HepG2 (cell line): ENCODE results near the gene LRRN3. TPM values are rescaled to one million over a fixed set of nuclear protein-coding genes. Genes with fewer than 3 reads are reported as not detected.

Experiments used
- ATAC-seq: fragments of 200-7000 bp; cut with Tn5 transposase; 3 replicates; pipeline ENCODE4 v1.9.1; 2020; ENCODE audit warnings: mild to moderate bottlenecking, moderate library complexity
- BruUV-seq: library from RNA; stranded (reverse); fragments of 400-500 nt; replicated peaks from 2 replicates; lab custom pipeline; 2021; lab: Mats Ljungman, UMichigan
- CTCF ChIA-PET: fragments of 300-600 bp; formaldehyde crosslinking; extraction: SDS; loops from one replicate; lab custom pipeline; 2021; ENCODE audit warnings: low total read pairs, inconsistent platforms, low intra/inter-chr PET ratio; lab: Yijun Ruan, JAX
- POLR2A ChIA-PET: fragments of 350-600 bp; sonication (Branson Sonifier 250); formaldehyde crosslinking; loops from one replicate; lab custom pipeline; 2020; ENCODE audit warnings: antibody characterized with exemption, inconsistent platforms; lab: Yijun Ruan, JAX
- DNase-seq: peaks from one replicate; pipeline ENCODE4 v3.0.0-alpha.2; 2015; ENCODE audit warnings: low spot score
- FAIRE-seq: peaks from 3 replicates; lab custom pipeline; 2011; peaks lifted over from hg19 to GRCh38; lab: Jason Lieb, UNC
- H2AFZ ChIP-seq: one replicate; pipeline ENCODE4 v1.6.1; 2011; ENCODE audit warnings: low read length, inconsistent platforms
- H3K27ac ChIP-seq: fragments of 300-600 bp; 3 replicates; pipeline ENCODE4 v1.8.0; 2011; ENCODE audit warnings: mixed run types, mild to moderate bottlenecking, mixed read lengths, low read length, inconsistent platforms; ENCODE audit not compliant: insufficient read depth; ENCODE audit errors: extremely low read length
- H3K27me3 ChIP-seq, 2 experiments: fragments of 200-600 bp in 1 of 2; 2 replicates in 1 of 2; 3 replicates in 1 of 2; pipeline versions ENCODE4 v1.6.0 to v1.8.0; 2011; ENCODE audit warnings: low read length in 2 of 2, mild to moderate bottlenecking in 2 of 2, moderate library complexity in 2 of 2, inconsistent platforms in 1 of 2; ENCODE audit not compliant: insufficient read depth in 2 of 2, control insufficient read depth in 1 of 2
- H3K36me3 ChIP-seq, 2 experiments: fragments of 200-600 bp in 1 of 2; replicated peaks in 1 of 2; 2 replicates in 1 of 2; 3 replicates in 1 of 2; pipeline versions ENCODE4 v1.5.1 to v1.8.0; 2011; ENCODE audit warnings: low read length in 2 of 2, inconsistent platforms in 1 of 2; ENCODE audit not compliant: insufficient read depth in 2 of 2, control insufficient read depth in 1 of 2
- H3K4me1 ChIP-seq: 2 replicates; pipeline ENCODE4 v1.5.1; 2012; ENCODE audit warnings: low read length, inconsistent platforms; ENCODE audit not compliant: insufficient read depth
- H3K4me2 ChIP-seq: 2 replicates; pipeline ENCODE4 v1.6.0; 2011; ENCODE audit warnings: low read depth, low read length, inconsistent platforms
- H3K4me3 ChIP-seq, 3 experiments: fragments of 200-600 bp in 1 of 3; sonication (generic), shearing (Covaris generic) in 1 of 3; replicated peaks in 1 of 3; 2 replicates each; pipeline ENCODE4 v1.5.1; 2011 to 2016; ENCODE audit warnings: low read length in 3 of 3, inconsistent platforms in 2 of 3, low read depth in 2 of 3, mild to moderate bottlenecking in 2 of 3, control low read depth in 1 of 3, mixed read lengths in 1 of 3; ENCODE audit not compliant: insufficient read depth in 1 of 3
- H3K79me2 ChIP-seq: one replicate; pipeline ENCODE4 v1.6.1; 2011; ENCODE audit warnings: low read length, inconsistent platforms; ENCODE audit not compliant: insufficient read depth
- H3K9ac ChIP-seq: 2 replicates; pipeline ENCODE4 v1.6.0; 2011; ENCODE audit warnings: mild to moderate bottlenecking, low read depth, low read length, inconsistent platforms; ENCODE audit not compliant: insufficient read depth
- H3K9me3 ChIP-seq: 2 replicates; pipeline ENCODE4 v1.5.1; 2012; ENCODE audit warnings: mild to moderate bottlenecking, low read length
- H4K20me1 ChIP-seq: 2 replicates; pipeline ENCODE4 v1.6.0; 2011; ENCODE audit warnings: inconsistent platforms, mild to moderate bottlenecking, low read length, moderate library complexity; ENCODE audit not compliant: insufficient read depth
- ARNT ChIP-seq: fragments of 450-650 bp; IDR thresholded peaks from 2 replicates; pipeline ENCODE4 v1.6.1; 2017
- ARNT2 ChIP-seq: sonication (generic); formaldehyde crosslinking; IDR thresholded peaks from 2 replicates; pipeline ENCODE4 v1.8.0; 2022; ENCODE audit warnings: mild to moderate bottlenecking, low read depth, missing genetic modification reagents, moderate library complexity
- ELF3 ChIP-seq: IDR thresholded peaks from 2 replicates; pipeline ENCODE4 v1.6.1; 2016; ENCODE audit warnings: missing genetic modification reagents, missing compliant biosample characterization
- FOXK1 ChIP-seq: sonication (generic); formaldehyde crosslinking; IDR thresholded peaks from 2 replicates; pipeline ENCODE4 v1.4.0; 2020; ENCODE audit warnings: low read depth, missing genetic modification reagents, borderline replicate concordance
- HIC2 ChIP-seq: sonication (generic); formaldehyde crosslinking; IDR thresholded peaks from 2 replicates; pipeline ENCODE4 v1.9.0; 2022; ENCODE audit warnings: low read depth, missing genetic modification reagents
- HOXA3 ChIP-seq: sonication (generic); formaldehyde crosslinking; IDR thresholded peaks from 2 replicates; pipeline ENCODE4 v1.5.0; 2020; ENCODE audit warnings: missing genetic modification reagents
- MAZ ChIP-seq, 2 experiments: sonication (generic) in 1 of 2; formaldehyde crosslinking in 1 of 2; IDR thresholded peaks; 2 replicates each; pipeline versions ENCODE4 v1.5.0 to v1.6.1; 2012 to 2020; ENCODE audit warnings: low read depth in 2 of 2, mild to moderate bottlenecking in 2 of 2, borderline replicate concordance in 1 of 2, improper control_type of control experiment in 1 of 2, low read length in 1 of 2, missing genetic modification reagents in 1 of 2, moderate library complexity in 1 of 2
- NFE2L2 ChIP-seq: fragments of 150-350 bp; IDR thresholded peaks from 2 replicates; pipeline ENCODE4 v1.6.1; 2014; ENCODE audit warnings: low read length
- SIN3B ChIP-seq: fragments of 150-350 bp; IDR thresholded peaks from 2 replicates; pipeline ENCODE4 v1.6.1; 2014; ENCODE audit warnings: low read length
- SNAPC4 ChIP-seq: sonication (generic); formaldehyde crosslinking; IDR thresholded peaks from 2 replicates; pipeline ENCODE4 v1.4.0; 2020; ENCODE audit warnings: mild to moderate bottlenecking, missing genetic modification reagents
- TCF7 ChIP-seq: sonication (generic); IDR thresholded peaks from 2 replicates; pipeline ENCODE4 v1.6.1; 2016; ENCODE audit warnings: antibody characterized with exemption, low read depth
- TGIF2 ChIP-seq: IDR thresholded peaks from 2 replicates; pipeline ENCODE4 v1.6.1; 2016; ENCODE audit warnings: control low read depth, missing compliant biosample characterization
- ZFX ChIP-seq: sonication (generic); formaldehyde crosslinking; IDR thresholded peaks from 2 replicates; pipeline ENCODE4 v1.4.0; 2020; ENCODE audit warnings: mild to moderate bottlenecking, low read depth, missing genetic modification reagents, moderate library complexity
- ZNF337 ChIP-seq: sonication (generic); formaldehyde crosslinking; IDR thresholded peaks from 2 replicates; pipeline ENCODE4 v1.5.1; 2020; ENCODE audit warnings: missing genetic modification reagents, low read depth, mild to moderate bottlenecking, borderline replicate concordance
- ZNF557 ChIP-seq: sonication (generic); formaldehyde crosslinking; IDR thresholded peaks from 2 replicates; pipeline ENCODE4 v1.4.0; 2020; ENCODE audit warnings: missing genetic modification reagents
- ZNF644 ChIP-seq: IDR thresholded peaks from 2 replicates; pipeline ENCODE4 v1.6.1; 2016; ENCODE audit warnings: low read depth
- ZNF703 ChIP-seq: sonication (generic); formaldehyde crosslinking; IDR thresholded peaks from 2 replicates; pipeline ENCODE4 v1.5.1; 2020; ENCODE audit warnings: missing genetic modification reagents, mild to moderate bottlenecking, moderate library complexity, borderline replicate concordance
- ZNF75D ChIP-seq: sonication (generic); formaldehyde crosslinking; IDR thresholded peaks from 2 replicates; pipeline ENCODE4 v1.8.1; 2023; ENCODE audit warnings: missing genetic modification reagents, mild to moderate bottlenecking, borderline replicate concordance
- ZSCAN31 ChIP-seq: sonication (generic); formaldehyde crosslinking; IDR thresholded peaks from 2 replicates; pipeline ENCODE4 v1.5.0; 2020; ENCODE audit warnings: low read depth, mild to moderate bottlenecking, missing genetic modification reagents
- in situ Hi-C: cut with HindIII; loops from 2 replicates; pipeline ENCODE4 v1.10.0; 2017; ENCODE audit warnings: low pct_unique_long_range_greater_than_20kb; ENCODE audit not compliant: extremely low pct_ligation_motif_present
- intact Hi-C: fragments of 100-400 bp; cut with micrococcal nuclease; formaldehyde crosslinking; loops from one replicate; pipeline ENCODE4 v1.10.0; 2022; ENCODE audit not compliant: unreplicated experiment
- polyA plus RNA-seq, 8 experiments: library from polyadenylated mRNA; depleted of rRNA in 3 of 8; stranded (reverse) in 7 of 8; unstranded in 1 of 8; fragments of >200 nt; fragmentation: Illumina TruSeq in 4 of 8; extraction: Trizol in 4 of 8; gene quantifications; 2 replicates each; pipeline versions ENCODE4 v1.2.1 to v1.2.3, GENCODE V29; 2011 to 2016; ENCODE audit warnings: low read depth in 4 of 8, missing spikeins in 1 of 8, mixed read lengths in 1 of 8; ENCODE audit not compliant: insufficient read depth in 1 of 8
- total RNA-seq, 5 experiments: library from RNA; depleted of rRNA; stranded (reverse); fragments of >200 nt; fragmentation: Illumina TruSeq; extraction: Trizol; gene quantifications; 2 replicates each; pipeline ENCODE4 v1.2.3, GENCODE V29; 2016; ENCODE audit warnings: low read depth in 1 of 5

The LRRN3 gene
- total and polyA plus RNA-seq, 2 of the 13 experiments (the other 11 are each of a cell fraction or from before 2014, with no cell fraction given): 0.07 TPM; not detected in 1

DNA sequence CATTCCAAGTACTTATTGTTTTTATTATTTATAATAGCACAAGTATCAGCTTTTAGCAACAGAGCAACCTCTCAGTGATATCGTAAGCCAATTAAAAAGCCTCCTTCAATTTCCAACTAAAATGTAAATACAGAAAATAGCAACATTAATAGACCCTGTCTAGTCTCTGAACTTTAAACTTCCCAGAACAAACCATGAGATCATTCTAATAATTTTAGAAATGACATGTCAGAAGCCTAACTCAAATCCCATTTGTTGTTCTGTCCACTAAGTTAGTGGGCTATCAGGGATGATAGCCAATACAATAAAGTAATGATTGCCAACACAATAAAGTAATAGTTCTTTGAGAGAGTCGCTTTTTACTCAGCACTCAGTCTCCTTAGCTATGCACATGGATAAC is 22.3 kb upstream of the LRRN3 start (continued):
- TF ChIP-seq SNAPC4 (CRISPR knock-in tag): no peak
- TF ChIP-seq ZNF644: no peak
- TF ChIP-seq ZSCAN31 (CRISPR knock-in tag): no peak
- TF ChIP-seq ZNF337 (CRISPR knock-in tag): no peak
- TF ChIP-seq ZNF703 (CRISPR knock-in tag): no peak

GRCh38 chr7:111071556-111071955 is 19.4 kb upstream of the LRRN3 start:
- Histone ChIP-seq H3K27ac (no peak overlapping the region), H3K36me3 (no peaks in the 10 kb centered on the region), H3K9ac (no peak overlapping the region), H3K4me1 (peaks cover 31% of the 10 kb centered on the region), H3K79me2 (no peaks in the 10 kb centered on the region), H3K4me2 (no peak overlapping the region), H2AFZ (no peak overlapping the region), H3K27me3 (no peaks in the 10 kb centered on the region), H3K9me3 (no peaks in the 10 kb centered on the region), H3K4me3 (no peak overlapping the region), H4K20me1 (no peaks in the 10 kb centered on the region)
- FAIRE-seq: no peak
- intact Hi-C loops (loop anchor here (5.0 kb wide), 1 partner anchor 44 kb away; no protein-coding TSS in a partner anchor), in situ Hi-C loops (no loop called here)
- no TSS peak for BruUV-seq
- ATAC-seq: no peak
- CTCF ChIA-PET: no interaction called here
- DNase-seq: no peak
- POLR2A ChIA-PET: no interaction called here
- no peak for TF ChIP-seq HIC2 (CRISPR knock-in tag)
- no peak for TF ChIP-seq ARNT
- TF ChIP-seq MAZ (IDR thresholded peaks at IDR 0.05; ENCODE audit: borderline replicate concordance, low read depth, low read length): no peak
- TF ChIP-seq MAZ (CRISPR knock-in tag; IDR thresholded peaks at IDR 0.05; ENCODE audit: low read depth): no peak
- no peak for TF ChIP-seq HOXA3
- TF ChIP-seq ARNT2: no peak
- TF ChIP-seq ZNF75D: no peak
- TF ChIP-seq ZNF557 (CRISPR knock-in tag): no peak
- TF ChIP-seq TCF7: no peak
- no peak for TF ChIP-seq SIN3B
- no peak for TF ChIP-seq TGIF2 (CRISPR knock-in tag)
- TF ChIP-seq ZFX (CRISPR knock-in tag): no peak
- no peak for TF ChIP-seq FOXK1 (CRISPR knock-in tag)
- no peak for TF ChIP-seq NFE2L2
- TF ChIP-seq ELF3 (CRISPR knock-in tag): no peak
